Hepatocyte (in vitro differentiated cells): Measurements from ENCODE around the gene WDR6.

Source experiments
- CTCF ChIP-seq: fragments of 200-600 bp; sonication (generic); IDR thresholded peaks from 2 replicates; pipeline ENCODE4 v1.5.1; 2016; ENCODE audit warnings: antibody characterized with exemption, mild to moderate bottlenecking; ENCODE audit not compliant: poor library complexity
- EZH2 ChIP-seq: fragments of 200-600 bp; sonication (generic); IDR thresholded peaks from 2 replicates; pipeline ENCODE4 v1.6.1; 2016; ENCODE audit warnings: antibody characterized with exemption, mild to moderate bottlenecking, borderline replicate concordance
- EZH2phosphoT487 ChIP-seq: fragments of 200-600 bp; sonication (generic); IDR thresholded peaks from one replicate; pipeline ENCODE4 v1.6.1; 2018; ENCODE audit warnings: antibody characterized with exemption, mild to moderate bottlenecking, low read depth, moderate library complexity; ENCODE audit not compliant: unreplicated experiment, severe bottlenecking

GRCh38 chr3:48974076-48974864 lies 32.9 kb upstream of the WDR6 start:
- TF ChIP-seq EZH2phosphoT487 (no peak), CTCF (no peak), EZH2 (no peak)
